MG63 (cell line): ENCODE results near the gene GLI3. TPM values are rescaled to one million over a fixed set of nuclear protein-coding genes. Genes with fewer than 3 reads are reported as not detected.

Experiments used
- DNase-seq: peaks from one replicate; pipeline ENCODE4 v3.0.0-alpha.2; 2020
- H3K27me3 ChIP-seq: fragments of 250-450 bp; sonication (Bioruptor Pico); 2 replicates; pipeline ENCODE4 v1.5.1; 2020; ENCODE audit warnings: mild to moderate bottlenecking, moderate library complexity
- H3K36me3 ChIP-seq: fragments of 250-450 bp; sonication (Bioruptor Pico); 2 replicates; pipeline ENCODE4 v1.5.1; 2020; ENCODE audit warnings: mild to moderate bottlenecking, moderate library complexity
- H3K4me3 ChIP-seq: fragments of 250-450 bp; sonication (Bioruptor Pico); 2 replicates; pipeline ENCODE4 v1.5.1; 2020; ENCODE audit warnings: mild to moderate bottlenecking, moderate library complexity
- H3K9me3 ChIP-seq: fragments of 250-450 bp; sonication (Bioruptor Pico); 2 replicates; pipeline ENCODE4 v1.5.1; 2020; ENCODE audit warnings: mild to moderate bottlenecking, moderate library complexity
- total RNA-seq: library from RNA; depleted of rRNA; stranded (reverse); fragments of >200 nt; shearing (Covaris generic); gene quantifications from 2 replicates; pipeline ENCODE4 v1.2.3, GENCODE V29; 2014; ENCODE audit warnings: low replicate concordance

Gene GLI3
- total RNA-seq, 1 experiment from 2014 or later: 0.59 TPM

DNA sequence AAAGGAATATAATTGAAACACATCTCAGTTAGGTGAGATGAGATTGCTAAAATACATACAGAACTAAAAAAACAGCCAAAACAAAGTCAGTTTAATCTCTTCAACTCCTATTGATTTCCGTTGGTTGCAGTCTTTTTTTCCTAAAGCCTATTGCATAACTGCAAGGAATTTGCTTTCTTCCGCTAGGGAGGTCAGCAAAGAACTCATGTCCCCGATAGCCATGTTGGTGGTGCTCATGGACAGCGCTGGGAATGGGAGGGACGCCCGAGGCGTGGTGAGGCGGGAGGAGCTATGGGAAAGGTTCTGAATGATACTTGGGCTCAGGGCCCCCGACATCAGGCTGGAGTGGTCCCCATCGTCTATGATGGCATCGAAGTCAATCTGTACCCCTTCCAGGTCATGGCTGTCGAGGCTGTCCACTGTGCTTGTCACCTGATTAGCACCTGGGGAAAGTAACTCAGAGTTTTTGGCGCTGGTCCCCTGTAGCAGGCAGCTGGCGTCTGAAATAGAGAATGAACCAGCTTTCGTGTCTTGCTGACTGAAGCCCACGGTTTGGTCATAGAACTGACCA, 272.7 kb downstream of the GLI3 start:
- H3K4me3 ChIP-seq: no peak overlapping the region
- no peaks in the 10 kb centered on the region for H3K9me3 ChIP-seq
- no peaks in the 10 kb centered on the region for H3K27me3 ChIP-seq
- DNase-seq: no peak
- no peaks in the 10 kb centered on the region; the same call in 1 of the 2 replicates for H3K36me3 ChIP-seq

DNA sequence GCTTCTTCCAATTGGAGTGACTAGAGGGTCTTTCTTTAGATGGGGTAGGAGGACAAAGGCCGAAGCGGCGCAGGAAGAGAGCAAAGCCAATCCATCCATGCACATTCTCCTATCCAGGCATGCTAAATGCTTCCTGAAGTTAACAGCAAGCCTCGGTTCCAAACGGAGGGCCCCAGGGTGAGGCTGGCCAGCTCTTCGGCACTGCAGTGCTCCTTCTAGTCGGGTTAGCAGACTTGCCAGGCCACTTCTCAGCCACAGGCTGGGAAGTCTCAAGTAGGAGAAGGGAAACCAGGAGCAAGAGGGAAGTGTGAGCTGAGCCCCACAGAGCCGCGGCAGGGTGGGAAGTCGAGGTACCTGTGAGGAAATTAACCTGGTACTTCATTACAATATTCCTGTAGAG, 280.3 kb downstream of the GLI3 start:
- no peak overlapping the region for H3K4me3 ChIP-seq
- no peaks in the 10 kb centered on the region for H3K27me3 ChIP-seq
- no peaks in the 10 kb centered on the region for H3K36me3 ChIP-seq
- no peak for DNase-seq
- H3K9me3 ChIP-seq: no peaks in the 10 kb centered on the region

DNA sequence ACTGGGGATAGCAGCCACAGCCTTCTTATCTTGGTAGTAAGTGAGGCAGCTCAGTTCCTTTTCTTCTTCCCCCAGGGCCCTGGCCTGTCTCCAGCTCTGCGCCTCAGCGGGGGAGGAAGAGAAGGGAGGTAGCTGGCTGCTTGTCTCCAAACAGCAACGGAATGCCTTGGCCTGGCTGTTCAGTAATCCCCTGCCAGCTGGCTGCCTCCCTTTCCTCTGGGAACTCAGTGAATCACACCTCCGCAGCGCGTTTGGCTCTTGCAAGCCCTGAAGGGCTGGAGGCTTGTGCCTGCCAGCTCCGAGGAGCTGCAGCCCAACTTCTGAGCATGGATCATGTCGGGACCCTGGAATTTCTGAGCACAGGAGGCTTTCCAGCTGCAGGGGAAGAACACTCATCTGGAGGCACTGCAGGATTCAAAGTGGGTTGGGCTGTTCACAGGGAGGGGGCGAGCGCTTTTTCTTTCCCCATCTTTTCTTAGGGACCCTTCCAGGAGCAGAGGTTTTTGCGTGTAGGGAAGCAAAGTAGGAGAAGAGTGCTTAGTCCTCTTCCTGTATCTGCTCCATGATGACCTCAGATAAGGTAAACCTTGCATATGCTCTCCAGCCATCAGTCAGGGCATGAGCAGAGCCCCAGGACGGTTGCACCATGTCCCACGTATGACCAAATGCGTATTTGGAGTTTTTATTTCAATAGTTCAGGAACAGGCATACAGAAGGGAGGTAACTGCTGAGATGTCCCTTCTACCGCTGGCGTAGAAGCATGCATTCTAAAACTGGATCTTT, 280.9 kb downstream of the GLI3 start:
- Histone ChIP-seq H3K9me3 (no peaks in the 10 kb centered on the region), H3K27me3 (no peaks in the 10 kb centered on the region), H3K4me3 (no peak overlapping the region), H3K36me3 (no peaks in the 10 kb centered on the region)
- DNase-seq: peak; percentile 100

DNA sequence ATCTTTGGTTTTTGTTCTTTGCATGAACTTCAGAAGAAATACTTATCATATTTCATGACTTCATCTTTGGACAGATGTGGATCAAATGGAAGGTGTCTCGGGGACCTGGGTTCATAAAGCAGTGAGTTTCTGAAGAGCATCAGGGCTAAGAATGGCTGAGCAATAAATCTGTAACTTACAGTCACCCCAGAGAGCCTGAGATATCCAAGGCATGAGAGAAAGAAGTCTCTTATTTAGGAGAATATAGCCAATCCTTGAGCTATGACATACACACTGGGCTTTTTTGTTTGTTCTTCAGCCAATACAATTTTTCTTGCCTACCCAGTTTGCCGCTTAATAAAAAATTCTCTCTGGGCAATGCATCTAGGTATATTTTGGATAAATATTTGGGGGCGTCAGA, 281.6 kb downstream of the GLI3 start:
- Histone ChIP-seq H3K9me3 (no peaks in the 10 kb centered on the region), H3K36me3 (no peaks in the 10 kb centered on the region), H3K4me3 (no peak overlapping the region), H3K27me3 (no peaks in the 10 kb centered on the region)
- DNase-seq: no peak

DNA sequence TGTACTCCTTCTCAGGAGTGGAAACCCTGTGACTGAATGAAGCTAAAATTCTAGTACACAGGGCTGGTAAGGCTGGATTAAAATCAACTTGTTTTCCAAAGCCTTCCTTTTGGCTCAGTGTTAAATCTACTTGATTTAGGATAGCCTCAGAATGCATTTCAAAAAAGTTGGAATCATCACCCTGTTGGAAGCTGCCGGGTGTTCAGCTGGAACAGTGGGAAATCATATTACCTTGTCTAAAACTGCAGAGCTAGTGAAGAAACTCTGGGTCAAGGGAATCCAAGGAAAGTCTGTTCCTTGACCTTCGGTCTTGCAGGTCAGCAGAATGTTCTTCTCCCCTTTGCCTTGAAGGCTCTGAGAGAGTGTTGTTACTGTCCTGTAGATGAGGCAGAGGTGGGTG, 282.0 kb downstream of the GLI3 start:
- DNase-seq: no peak
- no peaks in the 10 kb centered on the region for H3K36me3 ChIP-seq
- H3K4me3 ChIP-seq: no peak overlapping the region
- H3K9me3 ChIP-seq: no peaks in the 10 kb centered on the region
- no peaks in the 10 kb centered on the region for H3K27me3 ChIP-seq

DNA sequence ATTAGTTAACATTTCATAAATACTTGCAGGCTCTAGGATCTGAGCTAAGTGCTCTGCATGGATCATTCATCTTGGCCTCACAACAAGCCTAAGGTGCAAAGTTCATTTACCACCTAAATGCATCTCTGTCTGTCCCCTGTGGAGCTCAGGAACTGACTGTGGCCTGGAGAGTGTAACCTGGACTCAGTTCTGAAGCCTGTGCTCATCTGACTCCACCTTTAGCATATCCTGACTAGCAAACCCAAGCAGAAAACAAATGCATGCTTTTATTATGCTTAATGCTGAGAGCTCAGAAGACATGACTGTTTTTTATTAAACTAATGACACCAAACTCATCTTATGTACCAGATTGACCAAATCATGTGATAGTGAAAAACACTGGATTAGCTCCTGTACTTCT, 288.5 kb downstream of the GLI3 start:
- Histone ChIP-seq H3K9me3 (no peaks in the 10 kb centered on the region), H3K4me3 (no peak overlapping the region), H3K27me3 (no peaks in the 10 kb centered on the region), H3K36me3 (no peaks in the 10 kb centered on the region)
- DNase-seq: no peak

DNA sequence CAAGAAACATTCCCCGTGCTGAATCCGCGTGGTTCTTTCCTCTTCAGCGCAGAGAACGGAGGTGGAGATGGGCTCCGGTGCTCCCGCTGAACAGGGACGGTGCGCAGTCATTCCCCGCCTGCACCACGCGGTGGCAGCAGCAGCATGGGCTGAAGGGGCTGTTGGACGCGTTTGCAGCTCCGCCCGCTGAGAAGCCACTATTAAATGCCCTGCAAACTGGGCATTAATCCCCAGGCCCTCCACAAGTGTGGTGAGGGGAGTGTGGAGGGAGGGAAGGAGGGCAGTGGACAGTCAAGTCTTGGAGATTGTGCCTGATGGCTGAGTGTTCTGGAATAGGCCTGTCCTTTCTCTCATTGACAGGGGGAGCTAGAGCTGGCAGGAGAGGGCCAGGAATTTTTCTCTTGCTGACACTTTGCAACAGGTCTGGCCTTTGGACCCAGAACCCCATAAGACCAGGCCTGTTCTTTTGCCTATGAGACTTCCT, 293.9 kb downstream of the GLI3 start:
- Histone ChIP-seq H3K4me3 (peak overlapping the region; percentile 30), H3K27me3 (no peaks in the 10 kb centered on the region), H3K36me3 (no peaks in the 10 kb centered on the region), H3K9me3 (no peaks in the 10 kb centered on the region)
- DNase-seq: peak; percentile 78

DNA sequence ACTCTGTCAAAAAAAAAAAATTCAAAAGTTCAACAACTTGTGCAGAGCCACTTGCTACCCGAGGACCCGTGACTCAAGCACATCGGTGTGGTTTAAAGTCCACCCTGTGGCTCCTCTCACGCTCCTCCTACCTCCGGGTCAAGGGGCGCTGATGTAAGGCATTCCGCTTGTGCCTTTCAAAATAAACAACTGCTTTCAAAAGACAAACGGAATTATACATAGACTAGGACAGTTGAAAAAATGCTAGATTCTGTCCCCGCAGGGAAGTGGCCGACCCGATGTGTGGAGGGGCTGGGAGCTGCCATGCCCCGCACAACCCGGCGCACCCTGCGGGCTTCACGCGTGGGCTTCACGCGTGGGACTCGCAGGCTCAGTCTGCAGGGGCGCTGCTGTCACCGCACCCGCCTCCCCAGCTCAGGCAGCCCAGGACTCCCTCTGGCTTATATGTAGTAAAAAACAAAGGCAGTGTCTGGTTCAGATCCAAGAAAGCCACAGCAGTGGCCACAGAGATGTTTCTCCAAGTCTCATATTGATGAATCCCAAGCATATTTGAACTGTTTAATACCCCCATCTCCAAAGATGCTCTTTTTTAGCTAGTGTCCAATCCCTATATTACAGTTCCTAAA, 294.4 kb downstream of the GLI3 start:
- peak overlapping the region; percentile 30 for H3K4me3 ChIP-seq
- no peaks in the 10 kb centered on the region for H3K36me3 ChIP-seq
- peak; percentile 78 for DNase-seq
- no peaks in the 10 kb centered on the region for H3K27me3 ChIP-seq
- H3K9me3 ChIP-seq: no peaks in the 10 kb centered on the region

DNA sequence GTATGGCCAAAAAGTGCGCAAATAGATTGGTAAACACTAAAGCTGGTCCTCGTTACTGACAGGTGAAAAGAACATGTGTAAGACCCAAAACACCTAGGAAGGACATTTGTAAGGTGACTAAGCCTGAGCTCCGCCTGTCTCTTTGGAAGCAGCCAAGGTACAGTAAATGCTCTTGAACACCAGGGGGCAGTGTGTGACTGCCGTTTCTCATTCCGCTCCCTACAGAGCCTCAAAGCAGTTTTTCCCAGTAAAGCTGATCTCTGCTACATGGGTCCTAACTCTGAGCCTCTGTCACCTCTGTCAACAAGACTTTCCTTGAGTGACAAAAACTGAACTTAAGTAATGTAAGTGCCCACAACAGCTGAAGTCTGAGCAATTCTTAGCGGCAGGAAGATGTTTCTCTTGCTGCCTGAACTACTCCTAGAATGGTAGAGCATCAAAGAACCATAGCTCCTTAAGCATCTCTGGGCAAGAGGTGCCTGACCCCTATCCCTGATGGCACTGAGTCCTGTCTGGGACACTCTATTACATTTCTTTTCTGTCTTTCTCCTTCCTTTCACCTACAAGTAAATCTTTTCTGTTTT, 296.2 kb downstream of the GLI3 start:
- H3K4me3 ChIP-seq: no peak overlapping the region
- no peaks in the 10 kb centered on the region for H3K9me3 ChIP-seq
- peak; percentile 49 for DNase-seq
- no peaks in the 10 kb centered on the region for H3K27me3 ChIP-seq
- H3K36me3 ChIP-seq: no peaks in the 10 kb centered on the region

DNA sequence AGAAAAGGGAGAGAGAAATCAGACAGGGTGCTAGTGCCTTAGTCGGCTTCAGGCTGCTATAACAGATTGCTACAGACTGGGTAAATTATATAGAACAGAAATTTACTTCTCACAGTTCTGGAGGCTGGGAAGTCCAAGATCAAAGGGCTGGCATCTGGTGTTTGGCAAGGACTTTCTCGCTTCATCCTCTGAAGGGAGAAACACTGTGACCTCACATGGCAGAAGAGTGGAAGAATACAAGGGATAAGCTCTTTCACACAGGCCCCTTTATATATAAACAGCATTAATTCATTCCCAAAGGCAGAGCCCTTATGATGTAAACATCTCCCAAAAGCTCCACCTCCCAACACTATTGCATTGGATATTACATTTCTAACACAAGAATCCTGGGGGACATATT, 298.6 kb downstream of the GLI3 start:
- Histone ChIP-seq H3K9me3 (no peaks in the 10 kb centered on the region), H3K4me3 (no peak overlapping the region), H3K27me3 (no peaks in the 10 kb centered on the region), H3K36me3 (no peaks in the 10 kb centered on the region)
- DNase-seq: no peak

DNA sequence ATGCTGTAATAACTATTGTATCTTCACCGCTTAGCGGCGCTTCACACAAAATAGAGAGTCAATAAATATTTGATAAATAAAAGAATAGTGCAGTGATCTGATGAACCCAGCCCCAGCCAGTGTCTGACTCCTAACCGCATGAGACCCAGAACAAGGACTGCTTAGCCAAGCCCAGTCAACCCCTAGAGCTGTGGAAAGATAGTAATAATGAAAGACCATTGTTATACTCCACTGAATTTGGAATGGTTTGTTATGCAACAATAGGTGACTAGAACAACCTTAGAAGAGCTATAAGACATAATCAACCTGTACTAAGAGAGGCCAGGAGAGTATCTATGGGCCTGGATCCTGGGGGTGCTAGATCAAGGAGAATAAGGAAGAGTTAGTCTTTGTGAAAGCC, 303.6 kb downstream of the GLI3 start:
- no peak for DNase-seq
- no peaks in the 10 kb centered on the region for H3K36me3 ChIP-seq
- H3K27me3 ChIP-seq: no peaks in the 10 kb centered on the region
- no peaks in the 10 kb centered on the region for H3K9me3 ChIP-seq
- H3K4me3 ChIP-seq: no peak overlapping the region

DNA sequence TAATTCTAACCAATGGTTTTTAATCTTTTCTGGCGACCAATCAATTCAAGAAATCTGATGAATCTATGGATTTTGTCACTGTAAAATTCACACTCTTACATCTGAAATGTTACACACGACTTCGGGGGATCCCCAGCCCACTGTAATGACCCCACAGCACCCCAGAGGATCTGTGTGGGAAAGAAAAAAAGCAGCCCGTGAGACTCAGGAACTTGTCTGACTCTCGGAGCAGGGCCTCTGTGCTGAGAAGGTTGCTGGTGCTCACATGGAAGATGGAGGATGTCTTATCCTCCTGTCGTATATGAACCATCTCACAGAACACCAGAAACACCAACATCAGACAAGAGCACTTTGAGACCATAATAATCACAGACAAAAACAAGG, 305.8 kb downstream of the GLI3 start:
- DNase-seq: no peak
- H3K36me3 ChIP-seq: no peaks in the 10 kb centered on the region
- H3K9me3 ChIP-seq: no peaks in the 10 kb centered on the region
- no peaks in the 10 kb centered on the region for H3K27me3 ChIP-seq
- no peak overlapping the region for H3K4me3 ChIP-seq

DNA sequence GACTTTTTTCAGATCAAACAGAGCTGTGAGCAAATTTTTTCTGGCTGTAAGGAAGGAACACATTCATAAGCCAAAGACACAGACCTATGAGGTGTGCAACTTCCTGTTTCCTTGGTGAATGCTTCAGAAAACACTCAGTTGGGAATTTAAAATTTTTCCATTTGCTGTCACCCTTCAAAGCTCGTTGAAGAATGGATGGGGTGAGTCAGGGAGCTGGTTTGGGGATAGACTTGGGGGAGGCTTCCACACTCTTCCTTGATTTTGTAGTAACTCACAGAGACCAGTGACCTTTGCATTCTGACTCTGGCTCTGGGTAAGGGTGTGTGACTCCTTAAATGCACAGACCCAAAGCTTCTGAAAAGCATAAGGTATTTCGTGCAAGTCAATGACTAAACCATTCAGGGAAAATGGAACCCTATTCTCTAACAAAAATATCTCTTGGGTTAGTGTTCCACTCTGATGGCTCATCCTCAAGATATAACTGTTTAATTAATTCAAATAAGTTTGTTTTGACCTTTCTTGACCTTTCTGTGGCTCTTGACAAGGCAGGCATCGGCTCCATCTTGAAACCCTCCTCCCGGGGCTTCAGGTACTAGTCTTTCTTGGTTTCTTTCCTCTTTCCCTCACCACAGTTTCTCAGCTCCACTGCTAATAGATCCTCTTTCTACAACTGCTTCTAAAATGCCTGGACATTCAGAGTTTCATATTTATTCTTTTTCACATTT, 306.3 kb downstream of the GLI3 start:
- Histone ChIP-seq H3K36me3 (no peaks in the 10 kb centered on the region), H3K4me3 (no peak overlapping the region), H3K27me3 (no peaks in the 10 kb centered on the region), H3K9me3 (no peaks in the 10 kb centered on the region)
- no peak for DNase-seq

DNA sequence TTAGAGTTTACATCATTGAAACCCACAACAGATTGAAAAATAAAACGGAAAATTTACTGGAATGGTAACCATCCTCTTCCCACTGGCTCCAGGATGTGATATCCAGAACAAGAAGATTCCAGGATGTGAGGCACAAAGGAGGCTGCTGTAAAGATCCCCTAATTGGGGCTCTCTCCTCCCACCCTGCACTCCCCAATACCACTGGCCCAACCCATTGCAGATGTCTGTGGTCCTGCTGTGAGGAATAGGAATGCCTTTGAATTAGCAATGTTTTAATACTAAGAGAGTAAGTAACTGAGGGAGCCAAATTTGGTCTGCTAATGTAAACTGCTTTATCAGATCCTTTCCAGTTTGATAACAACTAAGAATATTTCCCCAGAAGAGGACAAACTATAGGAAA, 308.2 kb downstream of the GLI3 start:
- H3K36me3 ChIP-seq: no peaks in the 10 kb centered on the region
- H3K9me3 ChIP-seq: no peaks in the 10 kb centered on the region
- H3K27me3 ChIP-seq: no peaks in the 10 kb centered on the region
- H3K4me3 ChIP-seq: no peak overlapping the region
- DNase-seq: no peak

DNA sequence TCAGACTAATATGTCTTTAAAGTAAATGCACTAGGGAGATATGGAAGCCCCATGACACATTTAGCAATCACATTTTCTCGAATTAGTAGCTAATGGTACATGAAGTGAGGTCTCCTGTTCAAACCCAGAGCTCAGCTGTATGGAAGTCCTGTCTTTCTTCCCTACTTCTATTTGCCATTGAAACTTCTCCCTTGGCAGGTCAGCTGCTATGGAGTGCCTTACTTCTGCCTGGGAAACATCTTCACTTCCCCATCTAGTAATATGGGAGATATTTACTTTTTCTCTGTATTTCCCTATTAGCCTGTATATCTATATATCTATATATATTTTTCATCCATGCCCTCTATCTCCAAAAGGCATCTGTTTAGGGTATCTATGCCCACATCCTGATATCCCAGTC, 308.8 kb downstream of the GLI3 start:
- H3K36me3 ChIP-seq: no peaks in the 10 kb centered on the region
- H3K27me3 ChIP-seq: no peaks in the 10 kb centered on the region
- no peak for DNase-seq
- H3K4me3 ChIP-seq: no peak overlapping the region
- H3K9me3 ChIP-seq: no peaks in the 10 kb centered on the region

DNA sequence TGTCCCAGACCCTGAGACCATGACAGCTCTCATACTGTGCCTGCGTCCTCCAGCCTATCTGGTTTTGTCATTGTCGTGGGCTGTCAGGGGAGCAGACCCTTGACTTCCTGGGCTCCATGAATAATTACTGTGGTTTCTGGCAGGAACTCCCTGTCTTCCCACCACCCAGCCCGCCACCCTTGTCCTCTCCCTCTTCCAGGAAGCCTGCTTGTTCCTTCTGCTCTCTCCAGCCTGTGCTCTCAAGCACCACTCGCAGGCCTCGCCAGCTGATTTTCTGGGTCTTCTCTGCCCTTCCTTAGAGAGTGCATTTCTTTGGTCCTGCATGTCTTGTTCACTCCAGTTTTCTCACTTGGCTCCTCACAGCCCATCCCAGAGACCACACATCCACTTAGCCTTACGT, 309.6 kb downstream of the GLI3 start:
- H3K9me3 ChIP-seq: no peaks in the 10 kb centered on the region
- H3K36me3 ChIP-seq: no peaks in the 10 kb centered on the region
- DNase-seq: no peak
- no peak overlapping the region for H3K4me3 ChIP-seq
- no peaks in the 10 kb centered on the region for H3K27me3 ChIP-seq

DNA sequence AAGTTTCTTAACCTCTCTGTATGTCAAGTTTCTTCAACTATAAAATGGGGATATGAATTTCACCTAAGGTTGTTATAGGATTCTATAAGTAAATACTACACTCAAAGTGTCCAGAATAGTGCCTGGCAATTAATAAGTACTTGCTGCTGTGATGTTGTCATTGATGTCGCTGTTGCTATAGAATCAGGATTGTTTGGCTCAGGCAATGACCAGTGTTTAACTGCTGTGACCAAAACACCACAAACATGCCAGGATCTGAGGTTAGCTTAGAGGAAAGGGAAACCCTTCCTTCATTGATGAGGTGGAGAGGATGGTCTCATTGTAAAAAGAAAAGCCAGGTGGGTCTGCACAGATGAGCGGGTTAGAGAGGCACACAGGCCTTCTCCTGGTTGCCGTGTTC, 311.1 kb downstream of the GLI3 start:
- Histone ChIP-seq H3K27me3 (no peaks in the 10 kb centered on the region), H3K36me3 (no peaks in the 10 kb centered on the region), H3K9me3 (no peaks in the 10 kb centered on the region), H3K4me3 (no peak overlapping the region)
- no peak for DNase-seq
